ENCODE measurements around the gene SPAG16.

Gene SPAG16

DNA sequence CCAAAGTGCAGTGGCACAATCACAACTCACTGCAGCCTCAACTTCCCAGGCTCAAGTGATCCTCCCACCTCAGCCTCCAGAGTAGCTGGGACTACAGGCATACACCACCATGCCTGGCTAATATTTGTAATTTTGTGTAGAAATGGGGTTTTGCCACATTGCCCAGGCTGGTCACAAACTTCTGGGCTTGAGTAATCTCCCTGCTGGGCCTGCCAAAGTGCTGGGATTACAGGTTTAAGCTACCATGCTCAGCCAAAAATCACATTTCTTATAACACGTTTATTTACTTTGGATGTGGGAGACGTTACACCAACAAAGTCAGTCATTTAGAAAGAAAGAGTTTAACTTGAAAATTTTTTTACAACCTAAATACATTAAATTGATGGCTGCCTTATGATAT, 917.6 kb downstream of the SPAG16 start:
- no peak overlapping the region for H3K27ac Mint-ChIP-seq
- H3K9me3 Mint-ChIP-seq = no peaks in the 10 kb centered on the region
- no peaks in the 10 kb centered on the region for H3K36me3 Mint-ChIP-seq (ENCODE audit: low read depth)
- no peak overlapping the region for H3K4me3 Mint-ChIP-seq
- no peaks in the 10 kb centered on the region for H3K4me1 Mint-ChIP-seq
- H3K27me3 Mint-ChIP-seq (ENCODE audit: low read depth) = no peaks in the 10 kb centered on the region
- TF ChIP-seq, protein P1, sequence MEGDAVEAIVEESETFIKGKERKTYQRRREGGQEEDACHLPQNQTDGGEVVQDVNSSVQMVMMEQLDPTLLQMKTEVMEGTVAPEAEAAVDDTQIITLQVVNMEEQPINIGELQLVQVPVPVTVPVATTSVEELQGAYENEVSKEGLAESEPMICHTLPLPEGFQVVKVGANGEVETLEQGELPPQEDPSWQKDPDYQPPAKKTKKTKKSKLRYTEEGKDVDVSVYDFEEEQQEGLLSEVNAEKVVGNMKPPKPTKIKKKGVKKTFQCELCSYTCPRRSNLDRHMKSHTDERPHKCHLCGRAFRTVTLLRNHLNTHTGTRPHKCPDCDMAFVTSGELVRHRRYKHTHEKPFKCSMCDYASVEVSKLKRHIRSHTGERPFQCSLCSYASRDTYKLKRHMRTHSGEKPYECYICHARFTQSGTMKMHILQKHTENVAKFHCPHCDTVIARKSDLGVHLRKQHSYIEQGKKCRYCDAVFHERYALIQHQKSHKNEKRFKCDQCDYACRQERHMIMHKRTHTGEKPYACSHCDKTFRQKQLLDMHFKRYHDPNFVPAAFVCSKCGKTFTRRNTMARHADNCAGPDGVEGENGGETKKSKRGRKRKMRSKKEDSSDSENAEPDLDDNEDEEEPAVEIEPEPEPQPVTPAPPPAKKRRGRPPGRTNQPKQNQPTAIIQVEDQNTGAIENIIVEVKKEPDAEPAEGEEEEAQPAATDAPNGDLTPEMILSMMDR (IDR thresholded peaks at IDR 0.05; ENCODE audit: unreplicated experiment in 3 of 3) = no peak

DNA sequence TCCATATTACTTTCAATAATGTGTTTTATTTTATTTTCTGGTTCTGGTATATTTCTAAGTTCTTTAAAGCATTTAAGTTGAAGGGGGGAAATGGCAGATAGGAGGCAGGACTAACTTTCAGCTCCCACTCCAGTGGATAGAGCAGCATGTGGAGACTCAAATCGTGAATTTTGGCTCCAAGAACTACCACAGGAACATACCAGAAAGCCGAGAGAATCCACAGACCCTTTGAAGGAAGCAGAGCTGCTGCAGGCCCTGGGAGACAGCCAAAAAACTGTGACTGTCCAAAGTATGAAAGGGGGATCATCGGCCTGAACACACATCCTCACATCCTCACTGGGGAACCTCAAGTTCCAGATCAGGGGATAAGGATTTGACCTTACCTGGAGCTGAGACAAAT, 919.0 kb downstream of the SPAG16 start:
- no peak overlapping the region for H3K27ac Mint-ChIP-seq
- no peak overlapping the region for H3K4me3 Mint-ChIP-seq
- no peaks in the 10 kb centered on the region for H3K27me3 Mint-ChIP-seq (ENCODE audit: low read depth)
- H3K4me1 Mint-ChIP-seq = no peaks in the 10 kb centered on the region
- TF ChIP-seq, protein P1 (IDR thresholded peaks at IDR 0.05; ENCODE audit: unreplicated experiment in 3 of 3) = no peak
- no peaks in the 10 kb centered on the region for H3K9me3 Mint-ChIP-seq
- H3K36me3 Mint-ChIP-seq (ENCODE audit: low read depth) = no peaks in the 10 kb centered on the region

DNA sequence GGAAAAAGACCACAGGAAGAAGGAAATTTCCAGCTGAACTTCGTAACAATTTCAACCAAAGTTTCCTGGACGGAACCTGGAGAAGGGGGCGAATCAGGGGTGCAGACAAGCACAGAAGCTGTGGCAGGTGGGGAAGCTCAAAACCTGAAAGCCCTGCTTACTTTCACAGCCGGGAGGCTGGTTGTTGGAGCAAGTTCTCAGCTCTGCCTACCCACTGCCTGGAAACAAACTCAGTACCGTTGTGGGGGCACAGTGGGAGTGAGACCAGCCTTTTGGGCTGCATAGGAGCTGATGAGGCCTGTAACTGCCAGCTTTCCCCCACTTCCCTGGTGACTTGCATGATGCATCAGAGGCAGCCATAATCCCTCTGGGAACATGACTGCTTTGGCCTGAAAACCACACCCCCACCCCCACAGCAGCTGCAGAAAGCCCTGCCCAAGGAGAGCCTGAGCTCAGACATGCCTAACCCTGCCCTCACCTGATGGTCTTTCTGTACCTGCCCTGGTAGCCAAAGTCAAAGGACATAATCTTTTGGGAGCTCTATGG, 919.6 kb downstream of the SPAG16 start:
- H3K27ac Mint-ChIP-seq = no peak overlapping the region
- H3K27me3 Mint-ChIP-seq (ENCODE audit: low read depth) = no peaks in the 10 kb centered on the region
- no peaks in the 10 kb centered on the region for H3K4me1 Mint-ChIP-seq
- H3K4me3 Mint-ChIP-seq = no peak overlapping the region
- H3K9me3 Mint-ChIP-seq = no peaks in the 10 kb centered on the region
- no peaks in the 10 kb centered on the region for H3K36me3 Mint-ChIP-seq (ENCODE audit: low read depth)
- TF ChIP-seq, protein P1 (IDR thresholded peaks at IDR 0.05; ENCODE audit: unreplicated experiment in 3 of 3) = no peak

DNA sequence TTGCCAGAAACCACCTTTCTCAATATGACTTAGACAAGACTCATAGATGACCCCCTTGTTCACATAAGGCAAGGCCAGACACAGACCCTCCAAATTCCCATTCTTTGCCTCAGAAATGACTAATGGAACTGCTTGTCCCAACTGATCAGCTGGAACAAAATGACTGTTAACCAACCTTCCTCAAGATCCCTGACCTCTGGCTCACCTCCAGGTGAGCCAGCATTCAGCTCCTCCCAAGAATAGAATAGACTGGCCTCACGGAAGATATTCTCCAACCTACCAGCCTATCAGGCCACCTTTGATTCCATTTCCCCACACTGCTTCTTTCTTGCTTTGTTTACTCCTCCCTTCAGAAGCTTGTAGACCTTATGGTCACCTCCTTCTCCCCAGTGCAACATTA, 930.8 kb downstream of the SPAG16 start:
- no peak overlapping the region for H3K4me3 Mint-ChIP-seq
- no peaks in the 10 kb centered on the region for H3K36me3 Mint-ChIP-seq (ENCODE audit: low read depth)

DNA sequence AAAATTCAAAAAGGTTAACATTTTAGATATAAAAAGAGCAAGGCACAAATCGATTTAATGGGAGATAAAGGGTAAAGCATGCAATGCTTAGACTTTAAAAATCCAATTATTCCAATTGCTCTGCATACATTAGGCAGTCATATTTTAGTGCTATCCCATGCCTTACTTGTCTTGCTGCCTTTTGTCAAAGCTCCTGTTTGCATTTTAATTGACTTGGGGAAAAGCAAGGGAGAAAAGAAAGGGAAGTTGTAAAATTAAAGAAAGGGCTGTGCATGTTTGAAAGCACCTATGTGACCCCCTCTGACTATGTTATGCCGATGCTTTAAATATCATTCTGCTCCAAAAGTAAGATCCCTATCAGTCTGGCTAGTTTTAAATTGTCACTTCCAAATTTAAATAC, 932.9 kb downstream of the SPAG16 start:
- H3K36me3 Mint-ChIP-seq (ENCODE audit: low read depth) = no peaks in the 10 kb centered on the region
- H3K9me3 Mint-ChIP-seq = no peaks in the 10 kb centered on the region
- no peak overlapping the region for H3K4me3 Mint-ChIP-seq
- no peaks in the 10 kb centered on the region for H3K27me3 Mint-ChIP-seq (ENCODE audit: low read depth)
- H3K4me1 Mint-ChIP-seq = no peaks in the 10 kb centered on the region
- TF ChIP-seq, protein P1 (IDR thresholded peaks at IDR 0.05; ENCODE audit: unreplicated experiment in 3 of 3) = no peak
- no peak overlapping the region for H3K27ac Mint-ChIP-seq

More for the DNA sequence above, 930.8 kb downstream of the SPAG16 start:
- Mint-ChIP-seq H3K4me1 (no peaks in the 10 kb centered on the region), H3K27me3 (ENCODE audit: low read depth) (no peaks in the 10 kb centered on the region), H3K9me3 (no peaks in the 10 kb centered on the region), H3K27ac (no peak overlapping the region)
- TF ChIP-seq, protein P1 (IDR thresholded peaks at IDR 0.05; ENCODE audit: unreplicated experiment in 3 of 3) = no peak

DNA sequence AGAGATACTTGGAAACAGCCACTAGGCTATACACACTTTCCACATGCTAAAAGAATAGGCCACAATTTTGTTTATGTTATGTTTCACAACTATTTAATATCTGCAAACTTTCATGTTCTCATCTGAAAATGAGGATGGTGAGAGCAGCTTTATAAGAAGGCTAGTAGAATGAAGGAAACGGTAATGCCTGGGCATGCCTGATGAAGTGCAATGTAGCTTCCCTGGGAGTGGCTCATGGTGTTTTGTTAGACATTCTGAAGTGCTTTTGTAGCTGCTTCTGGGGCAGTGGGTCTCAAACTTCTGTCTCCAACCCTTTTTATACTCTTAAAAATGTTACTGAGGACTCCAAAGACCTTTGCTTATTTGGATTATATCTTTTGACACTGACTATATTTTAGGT, 933.3 kb downstream of the SPAG16 start:
- no peaks in the 10 kb centered on the region for H3K4me1 Mint-ChIP-seq
- TF ChIP-seq, protein P1 (IDR thresholded peaks at IDR 0.05; ENCODE audit: unreplicated experiment in 3 of 3) = no peak
- H3K27me3 Mint-ChIP-seq (ENCODE audit: low read depth) = no peaks in the 10 kb centered on the region
- no peaks in the 10 kb centered on the region for H3K36me3 Mint-ChIP-seq (ENCODE audit: low read depth)
- no peak overlapping the region for H3K27ac Mint-ChIP-seq
- H3K9me3 Mint-ChIP-seq = no peaks in the 10 kb centered on the region
- no peak overlapping the region for H3K4me3 Mint-ChIP-seq
